Tibial nerve (tissue), 3 donors: ENCODE measurements around the gene GRHL1.
"Not testable (repeated sequence)": the region's sequence is repeated elsewhere in the genome, so short reads cannot be mapped to it uniquely, and the experiment has no call there.

Experiments used
- POLR2A ChIP-seq, 2 donors: fragments of 450-650 bp; IDR thresholded peaks; one replicate each; pipeline ENCODE4 v1.6.1; 2017; ENCODE audit warnings: antibody characterized with exemption in 2 of 2, mild to moderate bottlenecking in 2 of 2, moderate library complexity in 2 of 2
- TF ChIP-seq, protein P1 (sequence below), 5 experiments: fragments of 200-600 bp in 3 of 5; fragments of 450-650 bp in 2 of 5; sonication (generic) in 3 of 5; IDR thresholded peaks; one replicate each; pipeline ENCODE4 v1.5.1; 2016 to 2019; ENCODE audit warnings: antibody characterized with exemption in 5 of 5, mild to moderate bottlenecking in 3 of 5, moderate library complexity in 2 of 5

DNA sequence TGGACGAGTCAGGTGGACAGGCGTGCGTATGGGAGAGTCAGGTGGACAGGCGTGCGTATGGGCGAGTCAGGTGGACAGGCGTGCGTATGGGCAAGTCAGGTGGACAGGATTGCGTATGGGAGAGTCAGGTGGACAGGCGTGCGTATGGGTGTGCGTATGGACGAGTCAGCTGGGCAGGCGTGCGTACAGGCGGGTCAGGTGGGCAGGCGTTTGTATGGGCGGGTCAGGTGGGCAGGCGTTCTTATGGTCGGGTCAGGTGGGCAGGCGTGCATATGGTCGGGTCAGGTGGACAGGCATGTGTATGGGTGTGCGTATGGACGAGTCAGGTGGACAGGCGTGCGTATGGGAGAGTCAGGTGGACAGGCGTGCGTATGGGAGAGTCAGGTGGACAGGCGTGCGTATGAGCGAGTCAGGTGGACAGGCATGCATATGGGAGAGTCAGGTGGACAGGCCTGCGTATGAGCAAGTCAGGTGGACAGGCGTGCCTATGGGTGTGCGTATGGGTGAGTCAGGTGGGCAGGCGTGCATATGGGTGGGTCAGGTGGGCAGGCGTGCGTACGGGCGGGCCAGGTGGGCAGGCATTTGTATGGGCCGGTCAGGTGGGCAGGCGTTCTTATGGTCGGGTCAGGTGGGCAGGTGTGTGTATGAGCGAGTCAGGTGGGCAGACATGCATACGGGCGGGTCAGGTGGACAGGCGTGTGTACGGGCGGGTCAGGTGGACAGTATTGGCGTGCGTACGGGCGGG lies 59.5 kb downstream of the GRHL1 start:
- TF ChIP-seq POLR2A (IDR thresholded peaks at IDR 0.05) = not testable (repeated sequence)
- TF ChIP-seq, protein P1, sequence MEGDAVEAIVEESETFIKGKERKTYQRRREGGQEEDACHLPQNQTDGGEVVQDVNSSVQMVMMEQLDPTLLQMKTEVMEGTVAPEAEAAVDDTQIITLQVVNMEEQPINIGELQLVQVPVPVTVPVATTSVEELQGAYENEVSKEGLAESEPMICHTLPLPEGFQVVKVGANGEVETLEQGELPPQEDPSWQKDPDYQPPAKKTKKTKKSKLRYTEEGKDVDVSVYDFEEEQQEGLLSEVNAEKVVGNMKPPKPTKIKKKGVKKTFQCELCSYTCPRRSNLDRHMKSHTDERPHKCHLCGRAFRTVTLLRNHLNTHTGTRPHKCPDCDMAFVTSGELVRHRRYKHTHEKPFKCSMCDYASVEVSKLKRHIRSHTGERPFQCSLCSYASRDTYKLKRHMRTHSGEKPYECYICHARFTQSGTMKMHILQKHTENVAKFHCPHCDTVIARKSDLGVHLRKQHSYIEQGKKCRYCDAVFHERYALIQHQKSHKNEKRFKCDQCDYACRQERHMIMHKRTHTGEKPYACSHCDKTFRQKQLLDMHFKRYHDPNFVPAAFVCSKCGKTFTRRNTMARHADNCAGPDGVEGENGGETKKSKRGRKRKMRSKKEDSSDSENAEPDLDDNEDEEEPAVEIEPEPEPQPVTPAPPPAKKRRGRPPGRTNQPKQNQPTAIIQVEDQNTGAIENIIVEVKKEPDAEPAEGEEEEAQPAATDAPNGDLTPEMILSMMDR (IDR thresholded peaks at IDR 0.05) = not testable (repeated sequence)
